GM12891 (cell line): ENCODE data around the gene TACR2.

Experiments
- PAX5 ChIP-seq: IDR thresholded peaks from 2 replicates; pipeline ENCODE4 v1.6.1; 2011; ENCODE audit warnings: low read length, moderate library complexity, mild to moderate bottlenecking; ENCODE audit not compliant: insufficient read depth, severe bottlenecking
- POLR2A ChIP-seq: IDR thresholded peaks from 2 replicates; pipeline ENCODE4 v1.6.1; 2011; ENCODE audit warnings: low read depth, low read length, control low read depth
- POLR2AphosphoS5 ChIP-seq: IDR thresholded peaks from 2 replicates; pipeline ENCODE4 v1.6.1; 2011; ENCODE audit warnings: low read depth, low read length, control low read depth
- POU2F2 ChIP-seq: IDR thresholded peaks from 2 replicates; pipeline ENCODE4 v1.6.1; 2011; ENCODE audit warnings: low read depth, mild to moderate bottlenecking, control low read depth, low read length, moderate library complexity
- SPI1 ChIP-seq: IDR thresholded peaks from 2 replicates; pipeline ENCODE4 v1.6.1; 2011; ENCODE audit warnings: low read depth, low read length, control low read depth
- TAF1 ChIP-seq: IDR thresholded peaks from 2 replicates; pipeline ENCODE4 v1.6.1; 2011; ENCODE audit warnings: low read depth, low read length, control low read depth

DNA sequence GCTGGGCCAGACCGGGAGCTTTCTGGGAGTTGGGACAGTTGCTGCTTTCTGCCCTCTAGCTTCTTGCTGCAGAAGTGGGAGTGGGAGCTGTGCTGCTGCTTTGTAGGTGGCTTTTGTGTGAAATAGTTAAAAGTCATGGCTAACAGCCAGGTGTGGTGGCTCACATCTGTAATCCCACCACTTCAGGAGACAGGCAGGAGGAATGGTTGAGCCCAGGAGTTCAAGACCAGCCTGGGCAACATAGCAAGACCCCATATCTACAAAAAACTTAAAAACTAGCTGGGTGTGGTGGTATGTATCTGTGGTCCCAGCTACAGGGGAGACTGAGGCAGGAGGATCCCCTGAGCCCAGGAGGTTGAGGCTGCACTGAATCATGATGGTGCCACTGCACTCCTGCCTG, 13.7 kb downstream of the TACR2 start:
- TF ChIP-seq POU2F2 (no peak), POLR2A (no peak), POLR2AphosphoS5 (no peak), TAF1 (no peak), PAX5 (no peak), SPI1 (no peak)
